Panc1 (cell line): Measurements from ENCODE around the gene AGAP2. TPM values are rescaled to one million over a fixed set of nuclear protein-coding genes. Genes with fewer than 3 reads are reported as not detected.

Experiments used
- ATAC-seq: fragments of 200-7000 bp; cut with Tn5 transposase; 2 replicates; pipeline ENCODE4 v1.9.1; 2020; ENCODE audit warnings: mild to moderate bottlenecking, moderate library complexity
- BruUV-seq: library from RNA; stranded (reverse); fragments of 400-500 nt; replicated peaks from 2 replicates; lab custom pipeline; 2021; lab: Mats Ljungman, UMichigan
- CTCF ChIA-PET: fragments of 300-600 bp; sonication (Branson Sonifier 250); formaldehyde crosslinking; loops from one replicate; lab custom pipeline; 2022; ENCODE audit warnings: antibody characterized with exemption; lab: Charles Lee
- POLR2A ChIA-PET: fragments of 300-600 bp; sonication (Branson Sonifier 250); formaldehyde crosslinking; loops from one replicate; lab custom pipeline; 2022; ENCODE audit warnings: antibody characterized with exemption; lab: Charles Lee
- DNase-seq: peaks from one replicate; pipeline ENCODE4 v3.0.0-alpha.2; 2010; ENCODE audit warnings: low read depth, low spot score
- H3K27ac ChIP-seq: 2 replicates; pipeline ENCODE4 v1.5.1; 2011; ENCODE audit warnings: mild to moderate bottlenecking, low read length, inconsistent platforms
- H3K27me3 ChIP-seq: fragments of 200-500 bp; sonication (Bioruptor generic); 2 replicates; pipeline ENCODE4 v1.6.0; 2014; ENCODE audit warnings: low read length, inconsistent platforms; ENCODE audit not compliant: control insufficient read depth, insufficient read depth
- H3K36me3 ChIP-seq: fragments of 200-500 bp; sonication (Bioruptor generic); 2 replicates; pipeline ENCODE4 v1.5.1; 2014; ENCODE audit warnings: inconsistent platforms, mild to moderate bottlenecking, low read length, moderate library complexity; ENCODE audit not compliant: control insufficient read depth, insufficient read depth
- H3K4me1 ChIP-seq: 2 replicates; pipeline ENCODE4 v1.5.1; 2011; ENCODE audit warnings: inconsistent platforms, mild to moderate bottlenecking, low read length, moderate library complexity; ENCODE audit not compliant: control insufficient read depth, insufficient read depth
- H3K4me3 ChIP-seq, 2 experiments: 2 replicates each; pipeline ENCODE4 v1.5.1; 2011 to 2012; ENCODE audit warnings: low read depth in 2 of 2, low read length in 2 of 2, mild to moderate bottlenecking in 2 of 2, inconsistent platforms in 1 of 2, moderate library complexity in 1 of 2
- H3K9me3 ChIP-seq: fragments of 200-500 bp; sonication (Bioruptor generic); 2 replicates; pipeline ENCODE4 v1.5.1; 2014; ENCODE audit warnings: low read depth, mild to moderate bottlenecking, inconsistent platforms, low read length, moderate library complexity; ENCODE audit not compliant: control insufficient read depth, insufficient read depth
- CTCF ChIP-seq: fragments of 450-650 bp; IDR thresholded peaks from 2 replicates; pipeline ENCODE4 v1.5.1; 2017; ENCODE audit warnings: mild to moderate bottlenecking
- POLR2AphosphoS5 ChIP-seq: IDR thresholded peaks from 2 replicates; pipeline ENCODE4 v1.6.1; 2012; ENCODE audit warnings: mild to moderate bottlenecking, low read depth, low read length, moderate library complexity
- REST ChIP-seq, 2 experiments: IDR thresholded peaks; 2 replicates each; pipeline ENCODE4 v1.6.1; 2011 to 2012; ENCODE audit warnings: low read depth in 2 of 2, control low read depth in 1 of 2, low read length in 1 of 2, mild to moderate bottlenecking in 1 of 2, moderate library complexity in 1 of 2; ENCODE audit not compliant: insufficient read depth in 1 of 2
- SIN3A ChIP-seq: IDR thresholded peaks from 2 replicates; pipeline ENCODE4 v1.6.1; 2012; ENCODE audit warnings: low read depth, mild to moderate bottlenecking, low read length, moderate library complexity, borderline replicate concordance; ENCODE audit not compliant: insufficient read depth
- TCF7L2 ChIP-seq: IDR thresholded peaks from 2 replicates; pipeline ENCODE4 v1.6.1; 2011; ENCODE audit warnings: mild to moderate bottlenecking, low read depth, low read length, inconsistent platforms
- in situ Hi-C: cut with HindIII; loops from 2 replicates; pipeline ENCODE4 v1.10.0; 2016; ENCODE audit warnings: low sequenced_read_pairs, low pct_unique_long_range_greater_than_20kb
- intact Hi-C: fragments of 100-400 bp; cut with micrococcal nuclease; formaldehyde crosslinking; loops from one replicate; pipeline ENCODE4 v1.10.0; 2022; ENCODE audit not compliant: unreplicated experiment
- total RNA-seq: library from RNA; stranded (reverse); gene quantifications from one replicate; pipeline ENCODE4 v1.2.1, GENCODE V29; 2021; ENCODE audit not compliant: unreplicated experiment

Gene AGAP2
- total RNA-seq, 1 experiment from 2014 or later: 0.49 TPM

- no peak overlapping the region for H3K27ac ChIP-seq
- intact Hi-C loops (no loop called here), in situ Hi-C loops (no loop called here)
- H3K4me1 ChIP-seq: peaks cover 7% of the 10 kb centered on the region; the same call in 1 of the 2 replicates
- H3K4me3 ChIP-seq: peak overlapping the region; percentile 45 to 54
- CTCF ChIA-PET: interaction anchor here (0.5 to 1.2 kb wide), 7 partner anchors 9 to 1877 kb away, joined by 3 to 7 read pairs (median 4); partner anchors contain the start of gene CYP27B1
- peaks cover 3% of the 10 kb centered on the region; the same call in 1 of the 2 replicates for H3K36me3 ChIP-seq
- POLR2A ChIA-PET: interaction anchor here (0.5 kb wide), 1 partner anchor 14 kb away, joined by 12 read pairs; no protein-coding TSS in a partner anchor
- ATAC-seq (peak; percentile 64), DNase-seq (no peak)
- no peaks in the 10 kb centered on the region for H3K9me3 ChIP-seq
- H3K27me3 ChIP-seq: peaks cover 9% of the 10 kb centered on the region
- TF ChIP-seq REST (IDR thresholded peaks at IDR 0.05; ENCODE audit: insufficient read depth in 1 of 2, low read depth in 2 of 2, low read length in 1 of 2): no peak
- peak; percentile 98 for TF ChIP-seq CTCF
- TF ChIP-seq SIN3A: no peak
- no peak for TF ChIP-seq POLR2AphosphoS5
- no TSS peak for BruUV-seq
Measured at GRCh38 chr12:57756406-57757341, 18.1 kb upstream of the AGAP2 start.

- BruUV-seq: no TSS peak
- in situ Hi-C loops: no loop called here
- peaks cover 9% of the 10 kb centered on the region for H3K27me3 ChIP-seq
- intact Hi-C loops: no loop called here
- TF ChIP-seq CTCF: no peak
- TF ChIP-seq POLR2AphosphoS5: no peak
- TF ChIP-seq TCF7L2: no peak
- no peak for TF ChIP-seq SIN3A
- TF ChIP-seq REST (IDR thresholded peaks at IDR 0.05; ENCODE audit: insufficient read depth in 1 of 2, low read depth in 2 of 2, low read length in 1 of 2): no peak
- ChIA-PET POLR2A (interaction anchor here (0.5 kb wide), 1 partner anchor 15 kb away, joined by 12 read pairs; no protein-coding TSS in a partner anchor), CTCF (interaction anchor here (0.6 to 1.2 kb wide), 4 partner anchors 11 to 144 kb away, joined by 3 to 8 read pairs (median 4); partner anchors contain the start of gene CYP27B1)
- ATAC-seq: no peak
- peaks cover 13% of the 10 kb centered on the region for H3K4me1 ChIP-seq
- no peak overlapping the region for H3K27ac ChIP-seq
- peak overlapping the region; percentile 45 to 54 for H3K4me3 ChIP-seq
- peaks cover 7% of the 10 kb centered on the region for H3K36me3 ChIP-seq
- H3K9me3 ChIP-seq: no peaks in the 10 kb centered on the region
- DNase-seq: no peak
Measured at GRCh38 chr12:57755454-57756372, 17.2 kb upstream of the AGAP2 start.
